ENCODE measurements around the gene ADNP2. TPM values are rescaled to one million over a fixed set of nuclear protein-coding genes. Genes with fewer than 3 reads are reported as not detected.

Gene ADNP2
- total and polyA plus RNA-seq, 2 donors (not counting 3 experiments of a cell fraction or from before 2014, with no cell fraction given), result 10.2 to 20.6 TPM

GRCh38 chr18:80188643-80189530, 79.8 kb downstream of the ADNP2 start:
- Histone ChIP-seq H3K9me3 (replicated peaks; ENCODE audit: control insufficient read depth, insufficient read depth, low read length) (no peaks in the 10 kb centered on the region), H3K4me2 (ENCODE audit: insufficient read depth, low read length) (no peak overlapping the region), H3K36me3 (ENCODE audit: control insufficient read depth in 2 of 2, extremely low read depth in 1 of 2, insufficient read depth in 2 of 2, low read length in 2 of 2) (no peaks in the 10 kb centered on the region), H4K20me1 (replicated peaks; ENCODE audit: control insufficient read depth, extremely low read depth, insufficient read depth, low read length) (no peaks in the 10 kb centered on the region), H3K4me3 (replicated peaks in 1 of 3; ENCODE audit: insufficient read depth in 1 of 3, low read depth in 1 of 3, low read length in 3 of 3) (no peak overlapping the region), H3K27me3 (ENCODE audit: control insufficient read depth in 2 of 2, insufficient read depth in 2 of 2, low read length in 2 of 2) (no peaks in the 10 kb centered on the region), H3K27ac (ENCODE audit: insufficient read depth, low read depth, low read length) (no peak overlapping the region), H3K9ac (replicated peaks; ENCODE audit: extremely low read depth, insufficient read depth, low read length) (no peak overlapping the region), H3K4me1 (ENCODE audit: control insufficient read depth, extremely low read depth, insufficient read depth, low read length) (no peaks in the 10 kb centered on the region), H2AFZ (ENCODE audit: low read depth, low read length) (no peak overlapping the region), H3K9me1 (replicated peaks; ENCODE audit: control insufficient read depth, extremely low read depth, insufficient read depth, low read length) (no peaks in the 10 kb centered on the region), H3K79me2 (ENCODE audit: control insufficient read depth, insufficient read depth, low read length) (no peaks in the 10 kb centered on the region)
- TF ChIP-seq EZH2 (IDR thresholded peaks at IDR 0.05; ENCODE audit: borderline replicate concordance, low read depth, low read length, severe bottlenecking) (no peak), JUN (IDR thresholded peaks at IDR 0.05; ENCODE audit: borderline replicate concordance, insufficient read depth, insufficient read length, low read depth) (no peak), CTCF (IDR thresholded peaks at IDR 0.05; ENCODE audit: extremely low read depth in 1 of 2, insufficient read depth in 1 of 2, low read depth in 1 of 2, low read length in 2 of 2) (no peak), MYC (IDR thresholded peaks at IDR 0.05; ENCODE audit: low read depth, low read length) (no peak), GATA2 (IDR thresholded peaks at IDR 0.05; ENCODE audit: insufficient read depth, insufficient read length, low read depth, low read length) (no peak), MAX (IDR thresholded peaks at IDR 0.05; ENCODE audit: insufficient read depth, insufficient read length) (no peak), POLR2AphosphoS5 (IDR thresholded peaks at IDR 0.05; ENCODE audit: insufficient read depth, low read depth, low read length) (no peak)
- CTCF ChIA-PET, result interaction anchor here (1.0 kb wide), 1 partner anchor 18 kb away, joined by 3 read pairs; no protein-coding TSS in a partner anchor
- POLR2A ChIA-PET, result no interaction called here
- intact Hi-C loops (cut with micrococcal nuclease) (no loop called here), dilution Hi-C loops (cut with MboI; ENCODE audit: extremely low pct_ligation_motif_present, low sequenced_read_pairs) (no loop called here)
- DNase-seq (ENCODE audit: low read depth, low spot score) (no peak), FAIRE-seq (no peak)
- BruUV-seq (replicated peaks), result no TSS peak
